Measurements from ENCODE around the gene ANKRD11. TPM values are rescaled to one million over a fixed set of nuclear protein-coding genes. Genes with fewer than 3 reads are reported as not detected.
"Not testable (repeated sequence)": the region's sequence is repeated elsewhere in the genome, so short reads cannot be mapped to it uniquely, and the experiment has no call there.

The ANKRD11 gene
- total RNA-seq, 1 donor = 80.8 TPM

GRCh38 chr16:89278441-89279240 lies 211.7 kb downstream of the ANKRD11 start:
- DNase-seq (ENCODE audit: low read depth in 2 of 3, low spot score in 2 of 3) = no peak

GRCh38 chr16:89277641-89278341 lies 212.6 kb downstream of the ANKRD11 start:
- DNase-seq (ENCODE audit: low read depth in 2 of 3, low spot score in 2 of 3) = no peak

- no peak for DNase-seq (ENCODE audit: low read depth in 2 of 3, low spot score in 2 of 3)
Observed at GRCh38 chr16:89277049-89277448, 213.3 kb downstream of the ANKRD11 start.

GRCh38 chr16:89275837-89276720 lies 214.3 kb downstream of the ANKRD11 start:
- no peak for DNase-seq (ENCODE audit: low read depth in 2 of 3, low spot score in 2 of 3)

- DNase-seq (ENCODE audit: low read depth in 2 of 3, low spot score in 2 of 3) = no peak
Observed at GRCh38 chr16:89275284-89275584, 215.1 kb downstream of the ANKRD11 start.

- DNase-seq (ENCODE audit: low read depth in 2 of 3, low spot score in 2 of 3) = no peak
Observed at GRCh38 chr16:89274561-89275283, 215.6 kb downstream of the ANKRD11 start.

- DNase-seq (ENCODE audit: low read depth in 2 of 3, low spot score in 2 of 3) = no peak
Observed at GRCh38 chr16:89273741-89274472, 216.5 kb downstream of the ANKRD11 start.

GRCh38 chr16:89272631-89273030 lies 217.7 kb downstream of the ANKRD11 start:
- no peak for DNase-seq (ENCODE audit: low read depth in 2 of 3, low spot score in 2 of 3)

- no peak for DNase-seq (ENCODE audit: low read depth in 2 of 3, low spot score in 2 of 3)
Observed at GRCh38 chr16:89270666-89271345, 219.6 kb downstream of the ANKRD11 start.

- DNase-seq (ENCODE audit: low read depth in 2 of 3, low spot score in 2 of 3) = no peak
Observed at GRCh38 chr16:89269805-89270665, 220.3 kb downstream of the ANKRD11 start.

GRCh38 chr16:89268987-89269735 lies 221.2 kb downstream of the ANKRD11 start:
- DNase-seq (ENCODE audit: low read depth in 2 of 3, low spot score in 2 of 3) = no peak

- no peak for DNase-seq (ENCODE audit: low read depth in 2 of 3, low spot score in 2 of 3)
Observed at GRCh38 chr16:89268585-89268984, 221.8 kb downstream of the ANKRD11 start.

- not testable (repeated sequence) for DNase-seq (ENCODE audit: low read depth in 2 of 3, low spot score in 2 of 3)
Observed at GRCh38 chr16:89267746-89268145, 222.6 kb downstream of the ANKRD11 start.

- DNase-seq (ENCODE audit: low read depth in 2 of 3, low spot score in 2 of 3) = no peak
Observed at GRCh38 chr16:89266521-89267134, 223.7 kb downstream of the ANKRD11 start.

- DNase-seq (ENCODE audit: low read depth in 2 of 3, low spot score in 2 of 3) = no peak
Observed at GRCh38 chr16:89265647-89266046, 224.7 kb downstream of the ANKRD11 start.

- no peak for DNase-seq (ENCODE audit: low read depth in 2 of 3, low spot score in 2 of 3)
Observed at GRCh38 chr16:89264800-89265550, 225.4 kb downstream of the ANKRD11 start.

Measured in hematopoietic multipotent progenitor cell (in vitro differentiated cells).